GM23338 (cell line): ENCODE results near the gene INPP5A. TPM values are rescaled to one million over a fixed set of nuclear protein-coding genes. Genes with fewer than 3 reads are reported as not detected.

Experiments used
- ATAC-seq: fragments of 200-7000 bp; cut with Tn5 transposase; 3 replicates; pipeline ENCODE4 v1.9.1; 2020
- DNase-seq: peaks from one replicate; pipeline ENCODE4 v3.0.0-alpha.2; 2015; ENCODE audit warnings: low spot score
- H2AFZ ChIP-seq: fragments of 200-600 bp; sonication (generic); 2 replicates; pipeline ENCODE4 v1.8.0; 2016; ENCODE audit warnings: antibody characterized with exemption, mild to moderate bottlenecking, moderate library complexity
- H3F3A ChIP-seq: fragments of 200-600 bp; sonication (generic); replicated peaks from 2 replicates; pipeline ENCODE4 v1.8.0; 2017; ENCODE audit warnings: antibody characterized with exemption, mixed run types, low read depth
- H3K27ac ChIP-seq: fragments of 200-600 bp; sonication (generic); 2 replicates; pipeline ENCODE4 v1.6.1; 2016; ENCODE audit warnings: low read depth
- H3K27me3 ChIP-seq: fragments of 200-600 bp; sonication (generic); 2 replicates; pipeline ENCODE4 v1.8.0; 2016; ENCODE audit warnings: mild to moderate bottlenecking, mixed run types, moderate library complexity; ENCODE audit not compliant: insufficient read depth
- H3K36me3 ChIP-seq: fragments of 200-600 bp; sonication (generic); 2 replicates; pipeline ENCODE4 v1.8.0; 2016; ENCODE audit warnings: mild to moderate bottlenecking; ENCODE audit not compliant: insufficient read depth
- H3K4me1 ChIP-seq: fragments of 200-600 bp; sonication (generic); 2 replicates; pipeline ENCODE4 v1.8.0; 2016; ENCODE audit warnings: mild to moderate bottlenecking, moderate library complexity; ENCODE audit not compliant: insufficient read depth
- H3K4me2 ChIP-seq: fragments of 200-600 bp; sonication (generic); 2 replicates; pipeline ENCODE4 v1.7.1; 2017; ENCODE audit warnings: mixed run types
- H3K4me3 ChIP-seq: fragments of 200-600 bp; sonication (generic); 2 replicates; pipeline ENCODE4 v1.6.1; 2016; ENCODE audit warnings: mixed run types
- H3K79me2 ChIP-seq: fragments of 200-600 bp; sonication (generic); replicated peaks from 2 replicates; pipeline ENCODE4 v1.8.0; 2017; ENCODE audit warnings: mild to moderate bottlenecking; ENCODE audit not compliant: insufficient read depth
- H3K9me2 ChIP-seq: fragments of 200-600 bp; sonication (generic); 2 replicates; pipeline ENCODE4 v1.8.0; 2017; ENCODE audit not compliant: insufficient read depth
- H4K20me1 ChIP-seq: fragments of 200-600 bp; sonication (generic); replicated peaks from 2 replicates; pipeline ENCODE4 v1.8.0; 2017; ENCODE audit warnings: mild to moderate bottlenecking; ENCODE audit not compliant: insufficient read depth
- H3K27ac Mint-ChIP-seq: 2 replicates; pipeline ENCODE4 v1.8.0; 2020; ENCODE audit warnings: inconsistent platforms, mild to moderate bottlenecking, moderate library complexity, mixed read lengths
- H3K27me3 Mint-ChIP-seq: 3 replicates; pipeline ENCODE4 v1.8.0; 2022; ENCODE audit warnings: low read depth, mild to moderate bottlenecking, moderate library complexity, mixed read lengths, inconsistent platforms; ENCODE audit not compliant: insufficient read depth, poor library complexity
- H3K36me3 Mint-ChIP-seq: 3 replicates; pipeline ENCODE4 v1.8.0; 2021; ENCODE audit warnings: low read depth, mild to moderate bottlenecking, inconsistent platforms, moderate library complexity, mixed read lengths
- H3K4me1 Mint-ChIP-seq: 3 replicates; pipeline ENCODE4 v1.8.0; 2020; ENCODE audit warnings: mild to moderate bottlenecking, inconsistent platforms, mixed read lengths
- H3K4me3 Mint-ChIP-seq: 3 replicates; pipeline ENCODE4 v1.8.0; 2021; ENCODE audit warnings: moderate library complexity, mild to moderate bottlenecking, inconsistent platforms, mixed read lengths
- H3K9me3 Mint-ChIP-seq: 3 replicates; pipeline ENCODE4 v1.8.0; 2020; ENCODE audit warnings: moderate library complexity, mild to moderate bottlenecking, inconsistent platforms, mixed read lengths
- CREB1 ChIP-seq: fragments of 250-450 bp; sonication (Bioruptor Pico); IDR thresholded peaks from 2 replicates; pipeline ENCODE4 v1.5.0; 2020; ENCODE audit warnings: low read depth, mild to moderate bottlenecking, moderate library complexity
- EZH2 ChIP-seq: fragments of 200-600 bp; sonication (generic); IDR thresholded peaks from one replicate; pipeline ENCODE4 v1.8.0; 2017; ENCODE audit warnings: antibody characterized with exemption, mild to moderate bottlenecking, low read depth; ENCODE audit not compliant: unreplicated experiment
- EZH2phosphoT487 ChIP-seq: fragments of 200-600 bp; sonication (generic); IDR thresholded peaks from one replicate; pipeline ENCODE4 v1.8.1; 2018; ENCODE audit warnings: antibody characterized with exemption; ENCODE audit not compliant: unreplicated experiment
- JUNB ChIP-seq: IDR thresholded peaks from one replicate; pipeline ENCODE4 v1.6.1; 2016; ENCODE audit warnings: antibody characterized with exemption; ENCODE audit not compliant: unreplicated experiment
- NANOG ChIP-seq: IDR thresholded peaks from 2 replicates; pipeline ENCODE4 v1.6.1; 2016; ENCODE audit warnings: antibody characterized with exemption, borderline replicate concordance
- POLR2AphosphoS5 ChIP-seq: IDR thresholded peaks from 2 replicates; pipeline ENCODE4 v1.6.1; 2016; ENCODE audit warnings: antibody characterized with exemption, low read depth
- REST ChIP-seq: IDR thresholded peaks from one replicate; pipeline ENCODE4 v1.6.1; 2018; ENCODE audit warnings: antibody characterized with exemption; ENCODE audit not compliant: unreplicated experiment
- STAT1 ChIP-seq: IDR thresholded peaks from one replicate; pipeline ENCODE4 v1.6.1; 2016; ENCODE audit warnings: antibody characterized with exemption; ENCODE audit not compliant: unreplicated experiment
- ZNF114 ChIP-seq: fragments of 250-450 bp; sonication (Bioruptor Pico); IDR thresholded peaks from 2 replicates; pipeline ENCODE4 v1.5.0; 2020; ENCODE audit warnings: mild to moderate bottlenecking, moderate library complexity
- ZNF331 ChIP-seq: fragments of 250-450 bp; sonication (Bioruptor Pico); IDR thresholded peaks from 2 replicates; pipeline ENCODE4 v1.5.0; 2020; ENCODE audit warnings: low read depth, mild to moderate bottlenecking, moderate library complexity
- polyA plus RNA-seq: library from polyadenylated mRNA; unstranded; fragments of >200 nt; fragmentation: Nextera tagmentation; extraction: Ambion mirVana; gene quantifications from 2 replicates; pipeline ENCODE4 v1.2.1, GENCODE V29; 2016
- total RNA-seq: library from RNA; depleted of rRNA; stranded (reverse); fragments of >200 nt; shearing (Covaris generic); gene quantifications from 2 replicates; pipeline ENCODE4 v1.2.3, GENCODE V29; 2014
- TF ChIP-seq, protein P1 (sequence below), 2 experiments: fragments of 200-600 bp in 1 of 2; sonication (generic) in 1 of 2; conservative IDR thresholded peaks; 2 replicates each; pipeline versions ENCODE4 v1.5.1 to v1.6.1; 2016 to 2017; ENCODE audit warnings: antibody characterized with exemption in 2 of 2, low read depth in 2 of 2, mild to moderate bottlenecking in 2 of 2, moderate library complexity in 1 of 2
- TF ChIP-seq, protein P2 (sequence below): fragments of 250-450 bp; sonication (Bioruptor Pico); IDR thresholded peaks from 2 replicates; pipeline ENCODE4 v1.5.0; 2020; ENCODE audit warnings: mild to moderate bottlenecking, moderate library complexity
- TF ChIP-seq, protein P3 (sequence below): IDR thresholded peaks from 2 replicates; pipeline ENCODE4 v1.6.1; 2016; ENCODE audit warnings: antibody characterized with exemption

INPP5A gene
- total and polyA plus RNA-seq, 2 experiments from 2014 or later: 5.9 to 40.6 TPM

- H3K4me2 ChIP-seq: no peak overlapping the region
- H3K36me3 ChIP-seq: no peaks in the 10 kb centered on the region; the same call in 1 of the 2 replicates
- no peaks in the 10 kb centered on the region for H3K9me3 Mint-ChIP-seq
- no peaks in the 10 kb centered on the region for H3K9me2 ChIP-seq
- no peaks in the 10 kb centered on the region for H3F3A ChIP-seq
- H3K27ac Mint-ChIP-seq: no peak overlapping the region
- H3K79me2 ChIP-seq: no peaks in the 10 kb centered on the region
- H3K27ac ChIP-seq: no peak overlapping the region
- H3K4me3 ChIP-seq: no peak overlapping the region
- peaks cover under 1% of the 10 kb centered on the region for H3K27me3 Mint-ChIP-seq
- no peak overlapping the region for H2AFZ ChIP-seq
- no peak overlapping the region for H3K4me3 Mint-ChIP-seq
- no peak for DNase-seq
- no peak for TF ChIP-seq CREB1 (CRISPR knock-in tag)
- TF ChIP-seq, protein P1, sequence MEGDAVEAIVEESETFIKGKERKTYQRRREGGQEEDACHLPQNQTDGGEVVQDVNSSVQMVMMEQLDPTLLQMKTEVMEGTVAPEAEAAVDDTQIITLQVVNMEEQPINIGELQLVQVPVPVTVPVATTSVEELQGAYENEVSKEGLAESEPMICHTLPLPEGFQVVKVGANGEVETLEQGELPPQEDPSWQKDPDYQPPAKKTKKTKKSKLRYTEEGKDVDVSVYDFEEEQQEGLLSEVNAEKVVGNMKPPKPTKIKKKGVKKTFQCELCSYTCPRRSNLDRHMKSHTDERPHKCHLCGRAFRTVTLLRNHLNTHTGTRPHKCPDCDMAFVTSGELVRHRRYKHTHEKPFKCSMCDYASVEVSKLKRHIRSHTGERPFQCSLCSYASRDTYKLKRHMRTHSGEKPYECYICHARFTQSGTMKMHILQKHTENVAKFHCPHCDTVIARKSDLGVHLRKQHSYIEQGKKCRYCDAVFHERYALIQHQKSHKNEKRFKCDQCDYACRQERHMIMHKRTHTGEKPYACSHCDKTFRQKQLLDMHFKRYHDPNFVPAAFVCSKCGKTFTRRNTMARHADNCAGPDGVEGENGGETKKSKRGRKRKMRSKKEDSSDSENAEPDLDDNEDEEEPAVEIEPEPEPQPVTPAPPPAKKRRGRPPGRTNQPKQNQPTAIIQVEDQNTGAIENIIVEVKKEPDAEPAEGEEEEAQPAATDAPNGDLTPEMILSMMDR (conservative IDR thresholded peaks at IDR 0.05; ENCODE audit: low read depth in 2 of 2): no peak
- no peak for TF ChIP-seq EZH2phosphoT487
- no peak for TF ChIP-seq NANOG
- no peak for TF ChIP-seq EZH2
- TF ChIP-seq, protein P2, sequence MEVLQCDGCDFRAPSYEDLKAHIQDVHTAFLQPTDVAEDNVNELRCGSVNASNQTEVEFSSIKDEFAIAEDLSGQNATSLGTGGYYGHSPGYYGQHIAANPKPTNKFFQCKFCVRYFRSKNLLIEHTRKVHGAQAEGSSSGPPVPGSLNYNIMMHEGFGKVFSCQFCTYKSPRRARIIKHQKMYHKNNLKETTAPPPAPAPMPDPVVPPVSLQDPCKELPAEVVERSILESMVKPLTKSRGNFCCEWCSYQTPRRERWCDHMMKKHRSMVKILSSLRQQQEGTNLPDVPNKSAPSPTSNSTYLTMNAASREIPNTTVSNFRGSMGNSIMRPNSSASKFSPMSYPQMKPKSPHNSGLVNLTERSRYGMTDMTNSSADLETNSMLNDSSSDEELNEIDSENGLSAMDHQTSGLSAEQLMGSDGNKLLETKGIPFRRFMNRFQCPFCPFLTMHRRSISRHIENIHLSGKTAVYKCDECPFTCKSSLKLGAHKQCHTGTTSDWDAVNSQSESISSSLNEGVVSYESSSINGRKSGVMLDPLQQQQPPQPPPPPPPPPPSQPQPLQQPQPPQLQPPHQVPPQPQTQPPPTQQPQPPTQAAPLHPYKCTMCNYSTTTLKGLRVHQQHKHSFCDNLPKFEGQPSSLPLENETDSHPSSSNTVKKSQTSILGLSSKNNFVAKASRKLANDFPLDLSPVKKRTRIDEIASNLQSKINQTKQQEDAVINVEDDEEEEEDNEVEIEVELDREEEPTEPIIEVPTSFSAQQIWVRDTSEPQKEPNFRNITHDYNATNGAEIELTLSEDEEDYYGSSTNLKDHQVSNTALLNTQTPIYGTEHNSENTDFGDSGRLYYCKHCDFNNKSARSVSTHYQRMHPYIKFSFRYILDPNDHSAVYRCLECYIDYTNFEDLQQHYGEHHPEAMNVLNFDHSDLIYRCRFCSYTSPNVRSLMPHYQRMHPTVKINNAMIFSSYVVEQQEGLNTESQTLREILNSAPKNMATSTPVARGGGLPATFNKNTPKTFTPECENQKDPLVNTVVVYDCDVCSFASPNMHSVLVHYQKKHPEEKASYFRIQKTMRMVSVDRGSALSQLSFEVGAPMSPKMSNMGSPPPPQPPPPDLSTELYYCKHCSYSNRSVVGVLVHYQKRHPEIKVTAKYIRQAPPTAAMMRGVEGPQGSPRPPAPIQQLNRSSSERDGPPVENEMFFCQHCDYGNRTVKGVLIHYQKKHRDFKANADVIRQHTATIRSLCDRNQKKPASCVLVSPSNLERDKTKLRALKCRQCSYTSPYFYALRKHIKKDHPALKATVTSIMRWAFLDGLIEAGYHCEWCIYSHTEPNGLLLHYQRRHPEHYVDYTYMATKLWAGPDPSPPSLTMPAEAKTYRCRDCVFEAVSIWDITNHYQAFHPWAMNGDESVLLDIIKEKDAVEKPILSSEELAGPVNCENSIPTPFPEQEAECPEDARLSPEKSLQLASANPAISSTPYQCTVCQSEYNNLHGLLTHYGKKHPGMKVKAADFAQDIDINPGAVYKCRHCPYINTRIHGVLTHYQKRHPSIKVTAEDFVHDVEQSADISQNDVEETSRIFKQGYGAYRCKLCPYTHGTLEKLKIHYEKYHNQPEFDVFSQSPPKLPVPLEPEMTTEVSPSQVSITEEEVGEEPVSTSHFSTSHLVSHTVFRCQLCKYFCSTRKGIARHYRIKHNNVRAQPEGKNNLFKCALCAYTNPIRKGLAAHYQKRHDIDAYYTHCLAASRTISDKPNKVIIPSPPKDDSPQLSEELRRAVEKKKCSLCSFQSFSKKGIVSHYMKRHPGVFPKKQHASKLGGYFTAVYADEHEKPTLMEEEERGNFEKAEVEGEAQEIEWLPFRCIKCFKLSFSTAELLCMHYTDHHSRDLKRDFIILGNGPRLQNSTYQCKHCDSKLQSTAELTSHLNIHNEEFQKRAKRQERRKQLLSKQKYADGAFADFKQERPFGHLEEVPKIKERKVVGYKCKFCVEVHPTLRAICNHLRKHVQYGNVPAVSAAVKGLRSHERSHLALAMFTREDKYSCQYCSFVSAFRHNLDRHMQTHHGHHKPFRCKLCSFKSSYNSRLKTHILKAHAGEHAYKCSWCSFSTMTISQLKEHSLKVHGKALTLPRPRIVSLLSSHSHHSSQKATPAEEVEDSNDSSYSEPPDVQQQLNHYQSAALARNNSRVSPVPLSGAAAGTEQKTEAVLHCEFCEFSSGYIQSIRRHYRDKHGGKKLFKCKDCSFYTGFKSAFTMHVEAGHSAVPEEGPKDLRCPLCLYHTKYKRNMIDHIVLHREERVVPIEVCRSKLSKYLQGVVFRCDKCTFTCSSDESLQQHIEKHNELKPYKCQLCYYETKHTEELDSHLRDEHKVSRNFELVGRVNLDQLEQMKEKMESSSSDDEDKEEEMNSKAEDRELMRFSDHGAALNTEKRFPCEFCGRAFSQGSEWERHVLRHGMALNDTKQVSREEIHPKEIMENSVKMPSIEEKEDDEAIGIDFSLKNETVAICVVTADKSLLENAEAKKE (CRISPR knock-in tag): no peak
- TF ChIP-seq STAT1: no peak
- TF ChIP-seq JUNB: no peak
- TF ChIP-seq, protein P3, sequence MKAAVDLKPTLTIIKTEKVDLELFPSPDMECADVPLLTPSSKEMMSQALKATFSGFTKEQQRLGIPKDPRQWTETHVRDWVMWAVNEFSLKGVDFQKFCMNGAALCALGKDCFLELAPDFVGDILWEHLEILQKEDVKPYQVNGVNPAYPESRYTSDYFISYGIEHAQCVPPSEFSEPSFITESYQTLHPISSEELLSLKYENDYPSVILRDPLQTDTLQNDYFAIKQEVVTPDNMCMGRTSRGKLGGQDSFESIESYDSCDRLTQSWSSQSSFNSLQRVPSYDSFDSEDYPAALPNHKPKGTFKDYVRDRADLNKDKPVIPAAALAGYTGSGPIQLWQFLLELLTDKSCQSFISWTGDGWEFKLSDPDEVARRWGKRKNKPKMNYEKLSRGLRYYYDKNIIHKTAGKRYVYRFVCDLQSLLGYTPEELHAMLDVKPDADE: no peak
- TF ChIP-seq ZNF331 (CRISPR knock-in tag): no peak
- TF ChIP-seq POLR2AphosphoS5: no peak
- TF ChIP-seq REST: no peak
- no peak for TF ChIP-seq ZNF114
- ATAC-seq: no peak
- no peaks in the 10 kb centered on the region for H3K27me3 ChIP-seq
- H3K4me1 Mint-ChIP-seq: peaks cover 3% of the 10 kb centered on the region; the same call in 2 of the 3 replicates
- no peaks in the 10 kb centered on the region for H3K36me3 Mint-ChIP-seq
- H4K20me1 ChIP-seq: no peaks in the 10 kb centered on the region
- H3K4me1 ChIP-seq: no peaks in the 10 kb centered on the region
These were observed 109.8 kb downstream of the INPP5A start for GRCh38 chr10:132647424-132647823.
